CD14-positive monocyte (primary cell): ENCODE measurements around the gene CLDN3. TPM values are rescaled to one million over a fixed set of nuclear protein-coding genes. Genes with fewer than 3 reads are reported as not detected.
A peak's percentile ranks its signal among the peaks of the same experiment; 100 is the strongest.
"Not testable (repeated sequence)": the region's sequence is repeated elsewhere in the genome, so short reads cannot be mapped to it uniquely, and the experiment has no call there.

ENCODE experiments used
- DNase-seq, 3 donors: peaks; one replicate each; pipeline ENCODE4 v3.0.0-alpha.2; 2011 to 2022
- H2AFZ ChIP-seq: 2 replicates; pipeline ENCODE4 v1.6.0; 2012; ENCODE audit warnings: mild to moderate bottlenecking, low read depth, low read length, inconsistent platforms; ENCODE audit not compliant: insufficient read depth, poor library complexity, severe bottlenecking
- H3K27ac ChIP-seq, 2 donors: 1 replicate in 1 of 2; 2 replicates in 1 of 2; pipeline ENCODE4 v1.5.1; 2012 to 2013; ENCODE audit warnings: low read length in 2 of 2, control low read depth in 1 of 2, inconsistent platforms in 1 of 2, low read depth in 1 of 2, mild to moderate bottlenecking in 1 of 2
- H3K27me3 ChIP-seq, 2 donors: one replicate each; pipeline versions ENCODE4 v1.6.0 to v1.6.1; 2011 to 2013; ENCODE audit warnings: low read length in 2 of 2; ENCODE audit not compliant: control insufficient read depth in 2 of 2, insufficient read depth in 2 of 2
- H3K36me3 ChIP-seq, 2 donors: replicated peaks in 1 of 2; 1 replicate in 1 of 2; 2 replicates in 1 of 2; pipeline versions ENCODE4 v1.5.1 to v1.6.1; 2012 to 2013; ENCODE audit warnings: low read length in 2 of 2, control low read depth in 1 of 2, inconsistent platforms in 1 of 2, mild to moderate bottlenecking in 1 of 2; ENCODE audit not compliant: insufficient read depth in 2 of 2, control insufficient read depth in 1 of 2
- H3K4me1 ChIP-seq, 2 donors: 1 replicate in 1 of 2; 2 replicates in 1 of 2; pipeline versions ENCODE4 v1.5.1 to v1.6.1; 2012 to 2013; ENCODE audit warnings: low read length in 2 of 2, control low read depth in 1 of 2, inconsistent platforms in 1 of 2, mild to moderate bottlenecking in 1 of 2, moderate library complexity in 1 of 2; ENCODE audit not compliant: insufficient read depth in 2 of 2, control insufficient read depth in 1 of 2
- H3K4me2 ChIP-seq: replicated peaks from 2 replicates; pipeline ENCODE3; 2012; ENCODE audit warnings: low read length, moderate library complexity, mild to moderate bottlenecking; ENCODE audit not compliant: poor library complexity, severe bottlenecking; ENCODE audit errors: extremely low read depth
- H3K4me3 ChIP-seq, 3 experiments: fragments of 200-600 bp in 1 of 3; sonication (generic) in 1 of 3; replicated peaks in 1 of 3; 1 replicate in 2 of 3; 2 replicates in 1 of 3; pipeline ENCODE4 v1.5.1; 2011 to 2013; ENCODE audit warnings: low read length in 3 of 3, mild to moderate bottlenecking in 3 of 3, control low read depth in 2 of 3, low read depth in 2 of 3, inconsistent platforms in 1 of 3, moderate library complexity in 1 of 3
- H3K79me2 ChIP-seq: 2 replicates; pipeline ENCODE4 v1.6.0; 2012; ENCODE audit warnings: mild to moderate bottlenecking, control low read depth, inconsistent platforms, low read length, moderate library complexity; ENCODE audit not compliant: insufficient read depth
- H3K9ac ChIP-seq: 2 replicates; pipeline ENCODE4 v1.6.0; 2017; ENCODE audit warnings: low read length, mild to moderate bottlenecking; ENCODE audit not compliant: insufficient read depth, poor library complexity, severe bottlenecking
- H3K9me3 ChIP-seq, 2 donors: replicated peaks in 1 of 2; 1 replicate in 1 of 2; 2 replicates in 1 of 2; pipeline versions ENCODE4 v1.5.1 to v1.6.1; 2012 to 2013; ENCODE audit warnings: low read length in 2 of 2, control low read depth in 1 of 2; ENCODE audit not compliant: control insufficient read depth in 1 of 2, insufficient read depth in 1 of 2
- H4K20me1 ChIP-seq: 2 replicates; pipeline ENCODE4 v1.6.0; 2012; ENCODE audit warnings: mild to moderate bottlenecking, low read length, control low read depth, moderate library complexity; ENCODE audit not compliant: insufficient read depth
- H3K27ac Mint-ChIP-seq, 7 donors: one replicate each; pipeline ENCODE4 v1.8.0; 2020; ENCODE audit warnings: mild to moderate bottlenecking in 7 of 7, mixed read lengths in 7 of 7, moderate library complexity in 6 of 7, inconsistent platforms in 2 of 7
- H3K27me3 Mint-ChIP-seq, 3 donors: one replicate each; pipeline ENCODE4 v1.8.0; 2021 to 2022; ENCODE audit warnings: low read depth in 3 of 3, mild to moderate bottlenecking in 3 of 3, mixed read lengths in 3 of 3, moderate library complexity in 3 of 3, inconsistent platforms in 1 of 3
- H3K36me3 Mint-ChIP-seq, 2 donors: one replicate each; pipeline ENCODE4 v1.8.0; 2020; ENCODE audit warnings: mixed read lengths in 2 of 2, inconsistent platforms in 1 of 2, mild to moderate bottlenecking in 1 of 2
- H3K4me1 Mint-ChIP-seq: one replicate; pipeline ENCODE4 v1.8.0; 2020; ENCODE audit warnings: mild to moderate bottlenecking, mixed read lengths
- H3K4me3 Mint-ChIP-seq, 2 donors: one replicate each; pipeline ENCODE4 v1.8.0; 2020; ENCODE audit warnings: mild to moderate bottlenecking in 2 of 2, mixed read lengths in 2 of 2, moderate library complexity in 1 of 2
- H3K9me3 Mint-ChIP-seq, 7 donors: one replicate each; pipeline ENCODE4 v1.8.0; 2020 to 2022; ENCODE audit warnings: mixed read lengths in 7 of 7, mild to moderate bottlenecking in 6 of 7, moderate library complexity in 6 of 7, inconsistent platforms in 2 of 7
- CTCF ChIP-seq: fragments of 200-600 bp; IDR thresholded peaks from one replicate; pipeline ENCODE4 v1.8.0; 2022; ENCODE audit warnings: antibody characterized with exemption, mild to moderate bottlenecking
- WGBS: methylation state at CpG from one replicate; pipeline ENCODE4 v1.1.5; 2013; ENCODE audit warnings: missing lambda C conversion rate; ENCODE audit not compliant: insufficient coverage; 5-methylcytosine and 5-hydroxymethylcytosine counted together
- intact Hi-C, 2 donors: fragments of 100-400 bp; cut with micrococcal nuclease; formaldehyde crosslinking; loops; one replicate each; pipeline versions ENCODE4 v1.15.0 to v1.15.1; 2023
- polyA plus RNA-seq, 3 donors: library from polyadenylated mRNA; depleted of rRNA in 1 of 3; unstranded in 2 of 3; stranded (reverse) in 1 of 3; fragments of 300-500 nt in 2 of 3; fragments of >200 nt in 1 of 3; fragmentation: Illumina TruSeq in 2 of 3; gene quantifications; 1 replicate in 2 of 3; 2 replicates in 1 of 3; pipeline ENCODE4 v1.2.3, GENCODE V29; 2012 to 2021

CLDN3 gene
- polyA plus RNA-seq, 3 donors, result not detected

- Histone ChIP-seq H3K27ac (no peak overlapping the region), H3K9ac (no peak overlapping the region), H3K79me2 (no peaks in the 10 kb centered on the region), H2AFZ (no peak overlapping the region), H4K20me1 (no peaks in the 10 kb centered on the region), H3K4me2 (no peak overlapping the region), H3K36me3 (no peaks in the 10 kb centered on the region), H3K27me3 (no peaks in the 10 kb centered on the region), H3K4me1 (no peaks in the 10 kb centered on the region), H3K9me3 (no peaks in the 10 kb centered on the region), H3K4me3 (no peak overlapping the region)
- no CpG with 5 or more reads among the region's 1 CpG for WGBS
- no peaks in the 10 kb centered on the region for H3K4me1 Mint-ChIP-seq
- intact Hi-C loops, result loop anchor here in 1 of 2 donors (10.0 kb wide), 1 partner anchor 223 kb away; the partner anchor contains the start of gene ELN
- no peak for TF ChIP-seq CTCF
- peaks cover 7 to 25% (median 9%) of the 10 kb centered on the region in 3 donors for H3K27me3 Mint-ChIP-seq
- no peak overlapping the region for H3K27ac Mint-ChIP-seq
- H3K9me3 Mint-ChIP-seq, result peaks cover 0 to 2% (median 0%) of the 10 kb centered on the region in 7 donors
- no peak for DNase-seq
- H3K4me3 Mint-ChIP-seq, result no peak overlapping the region
- no peaks in the 10 kb centered on the region for H3K36me3 Mint-ChIP-seq
These were observed 31.5 kb upstream of the CLDN3 start for GRCh38 chr7:73801577-73801976.

DNA sequence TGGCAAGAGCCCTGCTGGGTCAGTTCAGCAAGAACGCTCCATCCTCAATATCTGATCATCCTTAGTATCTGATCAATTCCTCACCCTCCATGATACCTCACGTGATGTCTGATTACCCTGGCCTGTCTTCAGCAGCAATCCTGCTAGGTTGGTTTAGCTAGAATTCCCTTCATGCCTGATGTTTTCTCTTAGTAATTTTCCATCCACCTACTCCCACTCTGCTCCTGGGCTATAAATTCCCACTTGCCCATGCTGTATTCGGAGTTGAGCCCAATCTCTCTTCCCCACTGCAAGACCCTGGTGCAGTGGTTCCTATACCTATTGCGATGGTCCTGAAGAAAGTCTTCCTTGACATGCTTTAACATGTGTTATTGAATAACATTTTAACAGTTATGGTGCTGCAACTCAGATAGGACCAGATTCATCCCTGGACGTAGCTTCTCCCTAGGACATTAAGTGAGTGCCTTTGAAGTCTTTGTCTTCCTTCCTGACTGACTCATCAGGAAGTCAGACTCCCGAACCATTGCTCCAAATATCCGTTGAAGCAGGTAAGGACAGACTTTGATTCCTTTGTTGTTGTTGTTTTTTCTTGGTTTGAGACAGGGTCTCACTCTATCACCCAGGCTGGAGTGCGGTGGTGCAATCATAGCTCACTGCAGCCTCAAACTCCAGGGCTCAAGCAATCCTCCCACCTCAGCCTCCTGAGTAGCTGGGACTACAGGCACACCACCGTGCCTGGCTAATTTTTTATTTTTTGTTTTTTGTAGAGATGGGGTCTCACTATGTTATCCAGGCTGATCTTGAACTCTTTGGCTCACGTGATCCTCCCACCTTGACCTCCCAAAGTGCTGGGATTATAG lies 29.4 kb upstream of the CLDN3 start:
- no peaks in the 10 kb centered on the region for H3K36me3 Mint-ChIP-seq
- H3K27me3 Mint-ChIP-seq, result peaks cover 7 to 19% (median 9%) of the 10 kb centered on the region in 3 donors
- no peak for DNase-seq
- H3K4me1 Mint-ChIP-seq, result no peaks in the 10 kb centered on the region
- H3K36me3 ChIP-seq, result no peaks in the 10 kb centered on the region
- TF ChIP-seq CTCF, result no peak
- 90% methylated on average over 3 of the region's 10 CpGs for WGBS
- peak overlapping the region in 1 of 7 donors; percentile 55 for H3K27ac Mint-ChIP-seq
- no peaks in the 10 kb centered on the region for H3K4me1 ChIP-seq
- H3K9me3 Mint-ChIP-seq, result peaks cover 0 to 8% (median 0%) of the 10 kb centered on the region in 7 donors
- no peaks in the 10 kb centered on the region for H3K79me2 ChIP-seq
- no peak overlapping the region for H2AFZ ChIP-seq
- H3K4me3 Mint-ChIP-seq, result no peak overlapping the region
- H3K27ac ChIP-seq, result no peak overlapping the region
- no peak overlapping the region for H3K4me2 ChIP-seq
- intact Hi-C loops, result loop anchor here in 1 of 2 donors (10.0 kb wide), 1 partner anchor 225 kb away; the partner anchor contains the start of gene ELN
- no peaks in the 10 kb centered on the region for H3K9me3 ChIP-seq
- H3K4me3 ChIP-seq, result no peak overlapping the region
- no peaks in the 10 kb centered on the region for H3K27me3 ChIP-seq
- H4K20me1 ChIP-seq, result no peaks in the 10 kb centered on the region
- H3K9ac ChIP-seq, result no peak overlapping the region

DNA sequence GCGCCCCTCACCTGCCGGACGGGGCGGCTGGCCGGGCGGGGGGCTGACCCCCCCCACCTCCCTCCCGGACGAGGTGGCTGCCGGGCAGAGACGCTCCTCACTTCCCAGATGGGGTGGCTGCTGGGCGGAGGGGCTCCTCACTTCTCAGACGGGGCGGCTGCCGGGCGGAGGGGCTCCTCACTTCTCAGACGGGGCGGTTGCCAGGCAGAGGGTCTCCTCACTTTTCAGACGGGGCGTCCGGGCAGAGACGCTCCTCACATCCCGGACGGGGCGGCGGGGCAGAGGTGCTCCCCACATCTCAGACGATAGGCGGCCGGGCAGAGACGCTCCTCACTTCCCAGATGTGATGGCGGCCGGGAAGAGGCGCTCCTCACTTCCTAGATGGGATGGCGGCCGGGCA lies 27.1 kb upstream of the CLDN3 start:
- H3K4me3 ChIP-seq, H3K79me2 ChIP-seq, H4K20me1 ChIP-seq, H3K4me1 Mint-ChIP-seq, H3K9me3 Mint-ChIP-seq, H3K27ac Mint-ChIP-seq, H3K27me3 Mint-ChIP-seq, intact Hi-C loops, H3K27ac ChIP-seq, H3K36me3 Mint-ChIP-seq, H3K4me3 Mint-ChIP-seq, H3K4me2 ChIP-seq, H3K9ac ChIP-seq, H3K27me3 ChIP-seq, DNase-seq, H2AFZ ChIP-seq, H3K36me3 ChIP-seq, H3K4me1 ChIP-seq, H3K9me3 ChIP-seq: not testable (repeated sequence)
- no CpG with 5 or more reads among the region's 34 CpGs for WGBS
